Posterior cingulate gyrus (tissue), 11 donors: ENCODE results near the gene ARID4B.
"Not testable (repeated sequence)": the region's sequence is repeated elsewhere in the genome, so short reads cannot be mapped to it uniquely, and the experiment has no call there.

Experiments
- DNase-seq, 10 donors: peaks; one replicate each; pipeline versions ENCODE4 v3.0.0 to v3.0.0-alpha.2; 2020 to 2021; ENCODE audit warnings: mixed read lengths in 3 of 10
- intact Hi-C: fragments of 100-400 bp; cut with DNase I; formaldehyde crosslinking; loops from one replicate; pipeline ENCODE4 v1.15.1; 2023

Gene ARID4B

DNA sequence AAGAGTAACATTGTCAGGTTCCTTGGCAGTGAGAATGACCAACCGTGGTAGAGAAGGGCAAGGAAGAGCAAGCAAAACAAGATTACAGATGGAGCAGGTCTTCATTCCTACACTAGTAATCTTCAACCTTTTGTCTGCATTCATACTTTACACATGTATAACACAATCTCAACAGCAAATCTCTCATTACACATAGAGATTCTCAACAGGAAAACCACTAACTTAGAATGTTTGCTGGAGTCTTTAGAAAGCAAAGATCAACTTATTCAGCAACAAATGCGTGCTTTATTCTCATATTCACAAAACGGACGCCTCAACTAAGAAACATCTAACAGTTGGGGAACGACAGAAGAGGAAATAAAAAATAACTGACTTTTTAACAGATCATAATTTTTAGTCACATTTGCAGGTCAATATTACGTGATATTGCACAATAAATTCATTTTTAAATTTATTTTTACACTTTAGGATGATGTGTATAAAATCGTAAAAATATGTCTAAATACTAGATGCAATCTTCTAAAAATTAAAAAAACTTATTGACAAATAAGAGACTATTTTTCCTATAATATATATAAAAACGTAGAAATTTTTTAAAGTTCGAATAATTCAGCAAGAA lies 82.9 kb downstream of the ARID4B start:
- intact Hi-C loops: no loop called here
- DNase-seq: no peak

GRCh38 chr1:235240960-235241359 lies 87.0 kb downstream of the ARID4B start:
- no peak for DNase-seq
- intact Hi-C loops: no loop called here

DNA sequence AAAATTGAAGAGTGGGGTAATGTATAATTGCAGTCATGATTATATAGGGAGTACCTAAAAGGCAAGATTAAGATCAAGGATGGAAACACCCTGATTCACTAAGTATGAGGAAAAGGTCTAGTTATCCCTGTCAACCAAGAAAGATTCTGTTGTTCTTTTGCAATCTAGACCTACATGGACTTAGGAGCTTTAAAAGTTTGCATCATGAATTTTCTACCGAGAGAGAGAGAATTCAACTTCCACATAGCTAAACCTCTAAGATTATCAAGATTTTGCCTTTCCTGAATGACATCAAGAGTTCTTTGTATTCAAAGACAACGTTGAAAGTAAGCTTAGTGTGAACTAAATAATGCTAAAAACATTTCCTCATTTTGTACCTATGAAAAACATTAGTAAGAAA lies 88.1 kb downstream of the ARID4B start:
- no peak for DNase-seq
- intact Hi-C loops: no loop called here

GRCh38 chr1:235238558-235238957 lies 89.4 kb downstream of the ARID4B start:
- no peak for DNase-seq
- intact Hi-C loops: no loop called here

GRCh38 chr1:235236128-235236527 lies 91.9 kb downstream of the ARID4B start:
- intact Hi-C loops: no loop called here

DNA sequence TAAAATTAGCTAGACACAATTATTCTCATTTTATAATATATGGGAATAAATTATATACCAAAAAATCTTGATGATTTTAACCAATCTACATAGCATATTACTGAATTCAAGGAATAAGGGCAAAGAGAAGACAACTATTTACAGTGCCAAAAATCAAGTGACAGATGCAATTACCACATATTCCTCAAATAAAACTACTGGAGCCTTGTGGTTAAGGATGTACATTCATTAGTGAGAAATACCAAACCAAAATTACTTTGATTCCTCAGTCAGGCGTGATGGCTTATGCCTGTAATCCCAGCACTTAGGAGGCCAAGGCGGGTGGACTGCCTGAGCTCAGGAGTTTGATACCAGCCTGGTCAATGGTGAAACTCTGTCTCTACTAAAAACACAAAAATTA lies 98.1 kb downstream of the ARID4B start:
- intact Hi-C loops: no loop called here
- DNase-seq: no peak

More at GRCh38 chr1:235236128-235236527, 91.9 kb downstream of the ARID4B start:
- no peak for DNase-seq

- DNase-seq: no peak
- intact Hi-C loops: no loop called here
These were observed 100.6 kb downstream of the ARID4B start for GRCh38 chr1:235227414-235227813.

DNA sequence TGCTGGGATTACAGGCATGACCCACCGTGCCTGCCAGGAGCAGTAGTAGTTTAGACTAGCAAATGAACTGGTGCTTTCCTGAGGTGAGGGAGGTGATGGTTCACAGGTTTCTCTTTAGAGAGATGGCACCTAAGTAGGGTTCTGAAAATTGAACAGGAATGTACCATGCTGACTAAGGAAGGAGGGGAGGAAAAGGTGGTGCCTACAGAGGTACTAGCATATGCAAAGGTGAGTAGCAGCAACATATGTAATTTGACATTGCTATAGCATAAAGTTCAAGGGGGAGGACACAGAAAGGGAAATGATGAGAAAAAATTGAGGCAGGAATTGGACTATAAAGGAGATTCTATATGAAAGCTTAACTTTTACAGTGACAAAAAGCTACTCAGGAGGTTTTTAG lies 101.0 kb downstream of the ARID4B start:
- no peak for DNase-seq
- intact Hi-C loops: no loop called here

DNA sequence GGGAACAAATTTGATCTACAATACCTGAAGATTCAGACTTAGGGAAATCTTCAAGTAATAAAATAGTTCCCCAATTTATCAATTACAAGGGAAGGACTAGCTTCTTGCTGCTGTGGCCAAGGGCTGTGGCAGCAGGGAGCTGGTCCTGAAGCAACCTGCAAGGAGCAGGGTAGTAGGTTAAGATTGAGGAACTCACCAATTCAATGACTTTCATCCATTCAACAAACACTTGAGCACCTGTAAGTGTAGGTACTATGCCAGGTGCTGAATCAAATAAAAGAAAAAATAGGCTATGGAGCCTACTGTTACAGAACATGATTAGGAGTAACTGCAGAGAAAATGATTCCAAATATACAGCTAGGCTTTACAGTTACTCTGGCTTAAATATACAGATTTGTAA lies 102.7 kb downstream of the ARID4B start:
- intact Hi-C loops: no loop called here
- DNase-seq: no peak

DNA sequence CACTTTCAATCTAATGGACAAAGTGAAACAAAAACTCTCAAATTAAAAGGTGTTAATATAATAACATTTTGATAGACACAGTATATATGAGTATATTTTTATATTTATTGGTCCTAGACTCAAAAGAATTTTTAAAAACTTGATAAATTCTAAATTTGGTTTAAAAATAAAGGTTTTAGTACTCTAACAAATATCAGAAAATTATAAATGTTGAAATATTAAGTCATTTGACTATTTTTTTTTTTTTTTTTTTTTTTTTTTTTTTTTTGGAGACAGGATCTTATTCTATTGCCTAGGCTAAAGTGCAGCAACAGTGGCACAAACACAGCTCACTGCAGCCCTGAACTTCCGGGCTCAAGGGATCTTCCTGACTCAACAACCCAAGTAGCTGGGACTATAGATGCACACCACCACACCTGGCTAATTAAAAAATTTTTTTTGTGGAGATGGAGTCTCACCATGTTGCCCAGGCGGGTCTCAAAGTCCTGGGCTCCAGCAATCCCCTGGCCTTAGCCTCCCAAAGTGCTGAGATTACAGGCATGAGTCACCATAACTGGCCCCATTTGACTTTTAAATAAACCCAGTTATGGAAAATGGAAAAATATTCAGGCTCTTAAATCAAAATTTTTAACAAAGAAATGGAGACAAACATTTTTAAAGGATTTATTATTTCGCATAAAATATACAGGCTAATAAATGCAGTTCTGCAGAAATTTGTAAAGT lies 106.2 kb downstream of the ARID4B start:
- intact Hi-C loops: no loop called here
- DNase-seq: no peak

DNA sequence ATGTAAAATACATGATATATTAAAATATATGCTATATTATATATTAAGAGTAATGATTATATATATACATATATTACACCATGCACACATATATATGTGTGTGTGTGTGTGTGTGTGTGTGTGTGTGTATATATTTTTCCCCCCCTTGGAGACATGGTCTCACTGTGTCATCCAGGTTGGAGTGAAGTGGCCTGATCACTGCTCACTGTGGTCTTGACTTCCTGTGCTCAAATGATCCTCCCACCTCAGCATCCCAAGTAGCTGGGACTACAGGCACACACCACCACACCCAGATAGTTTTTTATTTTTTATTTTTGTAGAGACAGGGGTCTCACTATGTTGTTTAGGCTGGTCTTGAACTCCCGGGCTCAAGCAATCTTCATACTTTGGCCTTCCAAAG lies 112.5 kb downstream of the ARID4B start:
- intact Hi-C loops: no loop called here
- no peak for DNase-seq

DNA sequence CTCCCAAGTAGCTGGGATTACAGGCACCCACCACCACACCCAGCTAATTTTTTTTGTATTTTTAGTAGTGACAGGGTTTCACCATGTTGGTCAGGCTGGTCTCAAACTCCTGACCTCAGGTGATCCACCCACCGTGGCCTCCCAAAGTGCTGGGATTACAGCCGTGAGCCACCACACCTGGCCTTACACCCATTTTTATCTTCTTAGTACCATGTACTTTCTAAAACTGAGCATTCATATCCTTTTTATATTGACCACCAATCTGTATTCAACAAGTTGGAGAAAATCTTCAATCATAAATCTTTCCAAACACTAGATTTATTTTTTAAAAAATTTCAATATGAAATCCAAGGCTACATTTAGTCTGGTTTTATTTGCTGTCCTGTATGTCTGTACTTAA lies 113.0 kb downstream of the ARID4B start:
- intact Hi-C loops, DNase-seq: not testable (repeated sequence)

GRCh38 chr1:235213752-235214151 lies 114.2 kb downstream of the ARID4B start:
- intact Hi-C loops: no loop called here
- DNase-seq: no peak

DNA sequence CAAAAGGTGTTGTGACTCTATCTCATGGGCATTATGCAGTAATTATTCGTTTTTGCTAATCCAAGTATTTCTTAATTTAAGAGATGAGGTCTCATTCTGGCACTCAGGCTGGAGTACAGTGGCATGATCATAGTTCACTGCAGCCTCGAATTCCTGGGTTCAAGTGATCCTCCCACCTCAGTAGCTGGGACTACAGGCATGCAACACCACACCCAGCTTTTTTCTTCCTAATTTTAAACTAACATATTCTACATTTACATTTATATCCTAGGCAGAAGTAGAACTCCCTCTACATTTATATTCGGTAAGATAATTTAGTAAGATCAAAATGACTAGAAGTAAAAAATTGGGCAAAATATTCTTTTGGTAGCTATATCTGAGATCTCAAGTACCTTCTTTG lies 116.5 kb downstream of the ARID4B start:
- intact Hi-C loops: no loop called here
- no peak for DNase-seq

DNA sequence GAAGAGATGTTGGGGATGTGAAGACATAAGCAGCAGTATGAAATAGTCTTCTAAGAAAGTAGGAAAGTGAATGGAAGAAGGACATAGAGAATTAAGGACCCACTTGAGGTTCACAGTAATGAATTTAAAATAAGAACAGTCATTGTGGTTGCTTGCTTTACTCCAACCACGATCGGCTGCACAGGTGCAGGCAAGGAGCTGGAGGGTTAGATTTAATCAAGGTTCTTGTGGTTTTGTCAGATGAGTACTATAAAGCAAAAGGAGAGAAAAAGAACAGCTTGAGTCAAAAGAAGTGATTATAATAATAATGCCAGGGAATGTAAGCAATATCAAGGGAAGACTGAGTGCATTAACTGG lies 120.8 kb downstream of the ARID4B start:
- intact Hi-C loops: no loop called here
- DNase-seq: no peak

- no peak for DNase-seq
- intact Hi-C loops: no loop called here
These were observed 121.3 kb downstream of the ARID4B start for GRCh38 chr1:235206533-235207208.

- intact Hi-C loops: no loop called here
- DNase-seq: no peak
These were observed 122.3 kb downstream of the ARID4B start for GRCh38 chr1:235205687-235206086.

DNA sequence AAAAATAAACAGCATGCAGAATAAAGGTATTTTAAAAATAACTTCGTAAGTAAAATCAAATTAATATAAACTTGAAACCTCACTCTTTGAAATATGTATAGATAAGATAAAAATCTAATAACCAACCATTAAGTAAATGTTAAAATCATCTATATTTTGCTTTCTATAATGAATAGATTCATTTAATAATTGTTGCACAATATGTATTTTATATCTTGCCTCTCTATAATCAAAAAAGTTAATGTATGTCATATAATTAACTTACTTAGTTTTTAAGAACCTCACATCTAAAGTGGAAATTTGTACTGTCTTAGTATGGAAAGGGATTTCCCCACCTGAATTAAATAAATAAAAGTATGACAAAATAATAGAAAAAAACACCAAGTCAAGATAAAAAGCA lies 124.6 kb downstream of the ARID4B start:
- intact Hi-C loops: no loop called here
- no peak for DNase-seq

- intact Hi-C loops, DNase-seq: not testable (repeated sequence)
These were observed 125.5 kb downstream of the ARID4B start for GRCh38 chr1:235202447-235202846.

DNA sequence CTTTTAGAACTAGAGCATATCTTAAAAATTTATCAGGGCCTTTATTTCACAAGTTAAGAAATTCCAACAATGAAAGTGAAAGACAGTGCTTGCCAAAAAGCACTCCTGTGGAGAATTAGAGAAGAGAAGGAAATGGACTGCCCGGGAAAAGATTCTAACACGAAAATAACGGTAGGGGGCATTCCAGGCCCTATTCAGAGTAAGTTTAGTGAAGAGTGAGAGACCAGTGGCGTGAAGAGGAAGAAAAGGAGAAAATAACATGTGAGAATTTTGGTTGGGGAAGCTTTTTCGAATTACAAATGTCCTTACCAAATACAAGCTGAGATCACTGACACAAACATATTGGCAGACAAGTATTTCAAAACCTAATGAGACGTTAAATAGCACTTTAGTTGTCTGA lies 128.5 kb downstream of the ARID4B start:
- no peak for DNase-seq
- intact Hi-C loops: no loop called here

DNA sequence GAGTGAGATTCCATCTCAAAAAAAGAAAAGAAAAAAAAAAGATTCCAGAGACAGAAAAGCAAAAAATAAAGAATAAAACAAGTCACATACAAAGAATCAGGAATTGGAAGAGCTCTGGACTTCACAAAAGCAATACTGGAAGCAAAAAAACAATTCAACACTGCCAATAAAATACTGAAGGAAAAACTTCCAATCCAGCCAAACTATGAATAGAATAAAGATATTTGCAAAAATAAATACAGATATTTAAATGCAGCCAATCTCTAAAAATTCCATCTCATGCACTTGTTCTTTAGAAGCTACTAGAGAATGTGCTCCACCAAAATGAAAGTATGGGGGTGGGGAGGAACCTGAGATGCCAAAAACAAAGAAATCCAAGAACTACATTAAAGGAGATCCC lies 137.5 kb downstream of the ARID4B start:
- no peak for DNase-seq
- intact Hi-C loops: no loop called here

- intact Hi-C loops: no loop called here
- DNase-seq: no peak
These were observed 140.7 kb downstream of the ARID4B start for GRCh38 chr1:235187316-235187715.
